HepG2 (cell line): ENCODE results near the gene RNF222. TPM values are rescaled to one million over a fixed set of nuclear protein-coding genes. Genes with fewer than 3 reads are reported as not detected.

ENCODE experiments used
- ATAC-seq: fragments of 200-7000 bp; cut with Tn5 transposase; 3 replicates; pipeline ENCODE4 v1.9.1; 2020; ENCODE audit warnings: mild to moderate bottlenecking, moderate library complexity
- BruUV-seq: library from RNA; stranded (reverse); fragments of 400-500 nt; replicated peaks from 2 replicates; lab custom pipeline; 2021; lab: Mats Ljungman, UMichigan
- CTCF ChIA-PET: fragments of 300-600 bp; formaldehyde crosslinking; extraction: SDS; loops from one replicate; lab custom pipeline; 2021; ENCODE audit warnings: low total read pairs, inconsistent platforms, low intra/inter-chr PET ratio; lab: Yijun Ruan, JAX
- POLR2A ChIA-PET: fragments of 350-600 bp; sonication (Branson Sonifier 250); formaldehyde crosslinking; loops from one replicate; lab custom pipeline; 2020; ENCODE audit warnings: antibody characterized with exemption, inconsistent platforms; lab: Yijun Ruan, JAX
- DNase-seq: peaks from one replicate; pipeline ENCODE4 v3.0.0-alpha.2; 2015; ENCODE audit warnings: low spot score
- FAIRE-seq: peaks from 3 replicates; lab custom pipeline; 2011; peaks lifted over from hg19 to GRCh38; lab: Jason Lieb, UNC
- H2AFZ ChIP-seq: one replicate; pipeline ENCODE4 v1.6.1; 2011; ENCODE audit warnings: low read length, inconsistent platforms
- H3K27ac ChIP-seq: fragments of 300-600 bp; 3 replicates; pipeline ENCODE4 v1.8.0; 2011; ENCODE audit warnings: mixed run types, mild to moderate bottlenecking, mixed read lengths, low read length, inconsistent platforms; ENCODE audit not compliant: insufficient read depth; ENCODE audit errors: extremely low read length
- H3K27me3 ChIP-seq, 2 experiments: fragments of 200-600 bp in 1 of 2; 2 replicates in 1 of 2; 3 replicates in 1 of 2; pipeline versions ENCODE4 v1.6.0 to v1.8.0; 2011; ENCODE audit warnings: low read length in 2 of 2, mild to moderate bottlenecking in 2 of 2, moderate library complexity in 2 of 2, inconsistent platforms in 1 of 2; ENCODE audit not compliant: insufficient read depth in 2 of 2, control insufficient read depth in 1 of 2
- H3K36me3 ChIP-seq, 2 experiments: fragments of 200-600 bp in 1 of 2; replicated peaks in 1 of 2; 2 replicates in 1 of 2; 3 replicates in 1 of 2; pipeline versions ENCODE4 v1.5.1 to v1.8.0; 2011; ENCODE audit warnings: low read length in 2 of 2, inconsistent platforms in 1 of 2; ENCODE audit not compliant: insufficient read depth in 2 of 2, control insufficient read depth in 1 of 2
- H3K4me1 ChIP-seq: 2 replicates; pipeline ENCODE4 v1.5.1; 2012; ENCODE audit warnings: low read length, inconsistent platforms; ENCODE audit not compliant: insufficient read depth
- H3K4me2 ChIP-seq: 2 replicates; pipeline ENCODE4 v1.6.0; 2011; ENCODE audit warnings: low read depth, low read length, inconsistent platforms
- H3K4me3 ChIP-seq, 3 experiments: fragments of 200-600 bp in 1 of 3; sonication (generic), shearing (Covaris generic) in 1 of 3; replicated peaks in 1 of 3; 2 replicates each; pipeline ENCODE4 v1.5.1; 2011 to 2016; ENCODE audit warnings: low read length in 3 of 3, inconsistent platforms in 2 of 3, low read depth in 2 of 3, mild to moderate bottlenecking in 2 of 3, control low read depth in 1 of 3, mixed read lengths in 1 of 3; ENCODE audit not compliant: insufficient read depth in 1 of 3
- H3K79me2 ChIP-seq: one replicate; pipeline ENCODE4 v1.6.1; 2011; ENCODE audit warnings: low read length, inconsistent platforms; ENCODE audit not compliant: insufficient read depth
- H3K9ac ChIP-seq: 2 replicates; pipeline ENCODE4 v1.6.0; 2011; ENCODE audit warnings: mild to moderate bottlenecking, low read depth, low read length, inconsistent platforms; ENCODE audit not compliant: insufficient read depth
- H3K9me3 ChIP-seq: 2 replicates; pipeline ENCODE4 v1.5.1; 2012; ENCODE audit warnings: mild to moderate bottlenecking, low read length
- H4K20me1 ChIP-seq: 2 replicates; pipeline ENCODE4 v1.6.0; 2011; ENCODE audit warnings: inconsistent platforms, mild to moderate bottlenecking, low read length, moderate library complexity; ENCODE audit not compliant: insufficient read depth
- AKAP8 ChIP-seq: sonication (generic); formaldehyde crosslinking; IDR thresholded peaks from 2 replicates; pipeline ENCODE4 v1.5.1; 2020; ENCODE audit warnings: mild to moderate bottlenecking, missing genetic modification reagents
- MNT ChIP-seq: fragments of 450-650 bp; IDR thresholded peaks from 2 replicates; pipeline ENCODE4 v1.6.1; 2016
- NAIF1 ChIP-seq: sonication (generic); formaldehyde crosslinking; IDR thresholded peaks from 2 replicates; pipeline ENCODE4 v1.5.0; 2020; ENCODE audit warnings: mild to moderate bottlenecking, missing genetic modification reagents, borderline replicate concordance
- PHF20 ChIP-seq: sonication (generic); formaldehyde crosslinking; IDR thresholded peaks from 2 replicates; pipeline ENCODE4 v1.5.0; 2020; ENCODE audit warnings: mild to moderate bottlenecking, missing genetic modification reagents
- SP4 ChIP-seq: sonication (generic); formaldehyde crosslinking; IDR thresholded peaks from 2 replicates; pipeline ENCODE4 v1.8.1; 2023; ENCODE audit warnings: mild to moderate bottlenecking, missing genetic modification reagents
- ZFP90 ChIP-seq: sonication (generic); formaldehyde crosslinking; IDR thresholded peaks from 2 replicates; pipeline ENCODE4 v1.8.0; 2022; ENCODE audit warnings: missing genetic modification reagents, mild to moderate bottlenecking, inconsistent platforms, borderline replicate concordance
- ZNF136 ChIP-seq: sonication (generic); formaldehyde crosslinking; IDR thresholded peaks from 2 replicates; pipeline ENCODE4 v1.8.1; 2022; ENCODE audit warnings: low read depth, mild to moderate bottlenecking, moderate library complexity, missing genetic modification reagents
- WGBS: methylation state at CpG from one replicate; pipeline ENCODE4 v1.1.6; 2017; ENCODE audit warnings: low lambda C conversion rate; 5-methylcytosine and 5-hydroxymethylcytosine counted together
- in situ Hi-C: cut with HindIII; loops from 2 replicates; pipeline ENCODE4 v1.10.0; 2017; ENCODE audit warnings: low pct_unique_long_range_greater_than_20kb; ENCODE audit not compliant: extremely low pct_ligation_motif_present
- intact Hi-C: fragments of 100-400 bp; cut with micrococcal nuclease; formaldehyde crosslinking; loops from one replicate; pipeline ENCODE4 v1.10.0; 2022; ENCODE audit not compliant: unreplicated experiment
- polyA plus RNA-seq, 8 experiments: library from polyadenylated mRNA; depleted of rRNA in 3 of 8; stranded (reverse) in 7 of 8; unstranded in 1 of 8; fragments of >200 nt; fragmentation: Illumina TruSeq in 4 of 8; extraction: Trizol in 4 of 8; gene quantifications; 2 replicates each; pipeline versions ENCODE4 v1.2.1 to v1.2.3, GENCODE V29; 2011 to 2016; ENCODE audit warnings: low read depth in 4 of 8, missing spikeins in 1 of 8, mixed read lengths in 1 of 8; ENCODE audit not compliant: insufficient read depth in 1 of 8
- total RNA-seq, 5 experiments: library from RNA; depleted of rRNA; stranded (reverse); fragments of >200 nt; fragmentation: Illumina TruSeq; extraction: Trizol; gene quantifications; 2 replicates each; pipeline ENCODE4 v1.2.3, GENCODE V29; 2016; ENCODE audit warnings: low read depth in 1 of 5

Gene RNF222
- total and polyA plus RNA-seq, 2 of the 13 experiments (the other 11 are each of a cell fraction or from before 2014, with no cell fraction given) = not detected

- TF ChIP-seq ZNF136 (CRISPR knock-in tag) (no peak), SP4 (CRISPR knock-in tag) (no peak)
Observed at GRCh38 chr17:8371786-8372185, 25.8 kb downstream of the RNF222 start (continued).

GRCh38 chr17:8369944-8370343 lies 27.7 kb downstream of the RNF222 start:
- DNase-seq = no peak
- no peaks in the 10 kb centered on the region for H3K79me2 ChIP-seq
- no peak overlapping the region for H3K4me2 ChIP-seq
- peaks cover 2 to 9% of the 10 kb centered on the region in 2 experiments; a peak in 3 of 5 replicates for H3K36me3 ChIP-seq
- H3K9me3 ChIP-seq = no peaks in the 10 kb centered on the region
- no peak for FAIRE-seq
- POLR2A ChIA-PET = no interaction called here
- no peak overlapping the region for H3K27ac ChIP-seq
- 98% methylated on average over 8 of the region's 8 CpGs for WGBS
- no peaks in the 10 kb centered on the region for H3K27me3 ChIP-seq
- no peak for ATAC-seq
- H3K9ac ChIP-seq = no peak overlapping the region
- no peaks in the 10 kb centered on the region for H3K4me1 ChIP-seq
- no peak overlapping the region for H2AFZ ChIP-seq
- in situ Hi-C loops (no loop called here), intact Hi-C loops (no loop called here)
- TF ChIP-seq MNT (no peak), AKAP8 (CRISPR knock-in tag) (no peak), NAIF1 (CRISPR knock-in tag) (no peak), PHF20 (CRISPR knock-in tag) (no peak), ZFP90 (CRISPR knock-in tag) (no peak)
- no peaks in the 10 kb centered on the region for H4K20me1 ChIP-seq
- BruUV-seq = no TSS peak
- H3K4me3 ChIP-seq = no peak overlapping the region
- CTCF ChIA-PET = no interaction called here
